Nephron progenitor cell (in vitro differentiated cells): Measurements from ENCODE around the gene STAT5B.

Experiments used
- DNase-seq: peaks from one replicate; pipeline ENCODE4 v3.0.0; 2021
- H3K27ac Mint-ChIP-seq: 2 replicates; pipeline ENCODE4 v1.8.0; 2021; ENCODE audit warnings: mild to moderate bottlenecking, moderate library complexity, mixed read lengths
- H3K27me3 Mint-ChIP-seq: 2 replicates; pipeline ENCODE4 v1.8.0; 2021; ENCODE audit warnings: mild to moderate bottlenecking, low read depth, mixed read lengths; ENCODE audit not compliant: poor library complexity
- H3K36me3 Mint-ChIP-seq: 2 replicates; pipeline ENCODE4 v1.8.0; 2021; ENCODE audit warnings: low read depth, mixed read lengths
- H3K4me1 Mint-ChIP-seq: 2 replicates; pipeline ENCODE4 v1.8.0; 2021; ENCODE audit warnings: mixed read lengths
- H3K4me3 Mint-ChIP-seq: 2 replicates; pipeline ENCODE4 v1.8.0; 2021; ENCODE audit warnings: mild to moderate bottlenecking, moderate library complexity, mixed read lengths
- H3K9me3 Mint-ChIP-seq: 2 replicates; pipeline ENCODE4 v1.8.0; 2021; ENCODE audit warnings: mild to moderate bottlenecking, moderate library complexity, mixed read lengths
- CTCF ChIP-seq: fragments of 200-600 bp; sonication (generic); IDR thresholded peaks from 2 replicates; pipeline ENCODE4 v1.5.0; 2021; ENCODE audit warnings: antibody characterized with exemption

The STAT5B gene

GRCh38 chr17:42160531-42160910 lies 115.7 kb downstream of the STAT5B start:
- Mint-ChIP-seq H3K4me3 (no peak overlapping the region), H3K36me3 (no peaks in the 10 kb centered on the region), H3K9me3 (no peaks in the 10 kb centered on the region), H3K27ac (no peak overlapping the region), H3K4me1 (peaks cover 31% of the 10 kb centered on the region), H3K27me3 (peaks cover 15% of the 10 kb centered on the region)
- DNase-seq: no peak
- TF ChIP-seq CTCF: no peak

- Mint-ChIP-seq H3K4me3 (no peak overlapping the region), H3K36me3 (no peaks in the 10 kb centered on the region), H3K9me3 (no peaks in the 10 kb centered on the region), H3K27me3 (peaks cover 15% of the 10 kb centered on the region), H3K27ac (peak overlapping the region; percentile 37), H3K4me1 (peaks cover 33% of the 10 kb centered on the region)
- DNase-seq: no peak
- no peak for TF ChIP-seq CTCF
Measured at GRCh38 chr17:42159796-42160530, 116.2 kb downstream of the STAT5B start.

- H3K36me3 Mint-ChIP-seq: no peaks in the 10 kb centered on the region
- H3K4me1 Mint-ChIP-seq: peaks cover 44% of the 10 kb centered on the region
- no peak overlapping the region for H3K27ac Mint-ChIP-seq
- H3K4me3 Mint-ChIP-seq: peak overlapping the region; percentile 98
- no peak for DNase-seq
- H3K9me3 Mint-ChIP-seq: no peaks in the 10 kb centered on the region
- TF ChIP-seq CTCF: no peak
- peaks cover 6% of the 10 kb centered on the region for H3K27me3 Mint-ChIP-seq
Measured at GRCh38 chr17:42155614-42156045, 120.6 kb downstream of the STAT5B start.

GRCh38 chr17:42153919-42154742 lies 122.1 kb downstream of the STAT5B start:
- Mint-ChIP-seq H3K4me1 (peaks cover 35% of the 10 kb centered on the region), H3K27me3 (peaks cover 6% of the 10 kb centered on the region), H3K36me3 (no peaks in the 10 kb centered on the region), H3K27ac (peak overlapping the region; percentile 92), H3K9me3 (no peaks in the 10 kb centered on the region), H3K4me3 (peak overlapping the region; percentile 98)
- no peak for TF ChIP-seq CTCF
- DNase-seq: no peak
